Stimulated activated CD4-positive, alpha-beta T cell treated with anti-CD3 and anti-CD28 coated beads, Interleukin-1b, Interleukin-23, amount 100 ng/mL, for 4 hours (primary cell): ENCODE measurements around the gene DIS3L2.
"Not testable (repeated sequence)": the region's sequence is repeated elsewhere in the genome, so short reads cannot be mapped to it uniquely, and the experiment has no call there.

Experiments
- DNase-seq, 2 donors: peaks; one replicate each; pipeline ENCODE4 v3.0.0-alpha.2; 2020; ENCODE audit warnings: low read depth in 2 of 2

The DIS3L2 gene

GRCh38 chr2:232367591-232368233 is 406.2 kb downstream of the DIS3L2 start:
- no peak for DNase-seq

GRCh38 chr2:232368311-232368731 is 406.8 kb downstream of the DIS3L2 start:
- no peak for DNase-seq

- no peak for DNase-seq
Observed at GRCh38 chr2:232369126-232369951, 407.8 kb downstream of the DIS3L2 start.

- DNase-seq: not testable (repeated sequence)
Observed at GRCh38 chr2:232370007-232370406, 408.5 kb downstream of the DIS3L2 start.

- DNase-seq: no peak
Observed at GRCh38 chr2:232372231-232373208, 411.0 kb downstream of the DIS3L2 start.

- no peak for DNase-seq
Observed at GRCh38 chr2:232374356-232374755, 412.8 kb downstream of the DIS3L2 start.

GRCh38 chr2:232375164-232375563 is 413.7 kb downstream of the DIS3L2 start:
- no peak for DNase-seq

GRCh38 chr2:232376260-232376659 is 414.7 kb downstream of the DIS3L2 start:
- DNase-seq: no peak

- no peak for DNase-seq
Observed at GRCh38 chr2:232376713-232377112, 415.2 kb downstream of the DIS3L2 start.

- DNase-seq: no peak
Observed at GRCh38 chr2:232377319-232377718, 415.8 kb downstream of the DIS3L2 start.

- DNase-seq: no peak
Observed at GRCh38 chr2:232377841-232378734, 416.6 kb downstream of the DIS3L2 start.

- not testable (repeated sequence) for DNase-seq
Observed at GRCh38 chr2:232378735-232379151, 417.2 kb downstream of the DIS3L2 start, which contains the start of gene ALPP. Gene ALPP (plus strand): TSS chr2:232378751. CDS start chr2:232378803, 52 bp downstream.

GRCh38 chr2:232379610-232380590 is 418.4 kb downstream of the DIS3L2 start:
- not testable (repeated sequence) for DNase-seq

GRCh38 chr2:232381204-232382031 is 419.9 kb downstream of the DIS3L2 start:
- DNase-seq: peak in 1 of 2 donors; percentile 11

GRCh38 chr2:232382331-232383225 is 421.1 kb downstream of the DIS3L2 start:
- DNase-seq: no peak

- no peak for DNase-seq
Observed at GRCh38 chr2:232384466-232384865, 423.0 kb downstream of the DIS3L2 start.

- DNase-seq: not testable (repeated sequence)
Observed at GRCh38 chr2:232385058-232385457, 423.5 kb downstream of the DIS3L2 start.
